ENCODE results near the gene PLXNA1. TPM values are rescaled to one million over a fixed set of nuclear protein-coding genes. Genes with fewer than 3 reads are reported as not detected.

Gene PLXNA1
- total RNA-seq, 3 donors from 2014 or later (not counting 1 experiment from before 2014, with no cell fraction given): 2.5 to 4.3 (median 2.8) TPM

- no peak for ATAC-seq
These were observed 47.0 kb upstream of the PLXNA1 start for GRCh38 chr3:126935756-126936509.

GRCh38 chr3:126936853-126937425 lies 46.0 kb upstream of the PLXNA1 start:
- ATAC-seq (no peak), DNase-seq (no peak)
- no peaks in the 10 kb centered on the region for H3K36me3 ChIP-seq (ENCODE audit: control insufficient read depth, insufficient read depth, low read length)
- WGBS (ENCODE audit: insufficient coverage): 97% methylated on average over 5 of the region's 6 CpGs
- Mint-ChIP-seq H3K36me3 (no peaks in the 10 kb centered on the region), H3K27ac (no peak overlapping the region), H3K27me3 (ENCODE audit: low read depth in 2 of 2) (peaks cover 0 to 7% of the 10 kb centered on the region in 2 donors), H3K9me3 (no peaks in the 10 kb centered on the region), H3K4me3 (no peak overlapping the region), H3K4me1 (peaks cover 0 to 15% of the 10 kb centered on the region in 2 donors)
- no peak for TF ChIP-seq CTCF (IDR thresholded peaks at IDR 0.05)
- H3K9me3 ChIP-seq (ENCODE audit: control insufficient read depth, insufficient read depth, low read length): no peaks in the 10 kb centered on the region
- H3K4me3 ChIP-seq (ENCODE audit: low read length): no peak overlapping the region
- H3K27me3 ChIP-seq (ENCODE audit: control insufficient read depth, insufficient read depth, low read length): no peaks in the 10 kb centered on the region
- intact Hi-C loops (cut with micrococcal nuclease): no loop called here
- no peaks in the 10 kb centered on the region for H3K4me1 ChIP-seq (ENCODE audit: control insufficient read depth, insufficient read depth, low read length)
- H3K27ac ChIP-seq (ENCODE audit: low read length): no peak overlapping the region

More at GRCh38 chr3:126935756-126936509, 47.0 kb upstream of the PLXNA1 start:
- no peak overlapping the region for H3K27ac ChIP-seq (ENCODE audit: low read length)
- 59% methylated on average over 4 of the region's 4 CpGs for WGBS (ENCODE audit: insufficient coverage)
- no peak for TF ChIP-seq CTCF (IDR thresholded peaks at IDR 0.05)
- H3K36me3 Mint-ChIP-seq: no peaks in the 10 kb centered on the region
- H3K4me3 Mint-ChIP-seq: no peak overlapping the region
- H3K36me3 ChIP-seq (ENCODE audit: control insufficient read depth, insufficient read depth, low read length): no peaks in the 10 kb centered on the region
- peaks cover 0 to 10% of the 10 kb centered on the region in 2 donors for H3K4me1 Mint-ChIP-seq
- H3K9me3 Mint-ChIP-seq: no peaks in the 10 kb centered on the region
- H3K4me1 ChIP-seq (ENCODE audit: control insufficient read depth, insufficient read depth, low read length): no peaks in the 10 kb centered on the region
- no peak overlapping the region for H3K27ac Mint-ChIP-seq
- no peaks in the 10 kb centered on the region for H3K9me3 ChIP-seq (ENCODE audit: control insufficient read depth, insufficient read depth, low read length)
- no peak overlapping the region for H3K4me3 ChIP-seq (ENCODE audit: low read length)
- no peaks in the 10 kb centered on the region for H3K27me3 ChIP-seq (ENCODE audit: control insufficient read depth, insufficient read depth, low read length)
- DNase-seq: no peak
- intact Hi-C loops (cut with micrococcal nuclease): no loop called here
- peaks cover under 1 to 11% of the 10 kb centered on the region in 2 donors for H3K27me3 Mint-ChIP-seq (ENCODE audit: low read depth in 2 of 2)

- Mint-ChIP-seq H3K27ac (no peak overlapping the region), H3K36me3 (no peaks in the 10 kb centered on the region), H3K4me3 (no peak overlapping the region), H3K9me3 (no peaks in the 10 kb centered on the region), H3K27me3 (ENCODE audit: low read depth in 2 of 2) (peaks cover 0 to 7% of the 10 kb centered on the region in 2 donors), H3K4me1 (peaks cover 0 to 16% of the 10 kb centered on the region in 2 donors)
- Histone ChIP-seq H3K9me3 (ENCODE audit: control insufficient read depth, insufficient read depth, low read length) (no peaks in the 10 kb centered on the region), H3K27ac (ENCODE audit: low read length) (no peak overlapping the region), H3K4me3 (ENCODE audit: low read length) (no peak overlapping the region), H3K4me1 (ENCODE audit: control insufficient read depth, insufficient read depth, low read length) (no peaks in the 10 kb centered on the region), H3K36me3 (ENCODE audit: control insufficient read depth, insufficient read depth, low read length) (no peaks in the 10 kb centered on the region), H3K27me3 (ENCODE audit: control insufficient read depth, insufficient read depth, low read length) (no peaks in the 10 kb centered on the region)
- WGBS (ENCODE audit: insufficient coverage): 89% methylated on average over 2 of the region's 2 CpGs
- ATAC-seq (no peak), DNase-seq (no peak)
- intact Hi-C loops (cut with micrococcal nuclease): no loop called here
- TF ChIP-seq CTCF (IDR thresholded peaks at IDR 0.05): no peak
These were observed 45.4 kb upstream of the PLXNA1 start for GRCh38 chr3:126937533-126937932.
